ENCODE data around the gene ZBP1. TPM values are rescaled to one million over a fixed set of nuclear protein-coding genes. Genes with fewer than 3 reads are reported as not detected.

Gene ZBP1
- total RNA-seq, 4 donors from 2014 or later: 0.57 to 1.0 (median 0.88) TPM; not detected in 1

DNA sequence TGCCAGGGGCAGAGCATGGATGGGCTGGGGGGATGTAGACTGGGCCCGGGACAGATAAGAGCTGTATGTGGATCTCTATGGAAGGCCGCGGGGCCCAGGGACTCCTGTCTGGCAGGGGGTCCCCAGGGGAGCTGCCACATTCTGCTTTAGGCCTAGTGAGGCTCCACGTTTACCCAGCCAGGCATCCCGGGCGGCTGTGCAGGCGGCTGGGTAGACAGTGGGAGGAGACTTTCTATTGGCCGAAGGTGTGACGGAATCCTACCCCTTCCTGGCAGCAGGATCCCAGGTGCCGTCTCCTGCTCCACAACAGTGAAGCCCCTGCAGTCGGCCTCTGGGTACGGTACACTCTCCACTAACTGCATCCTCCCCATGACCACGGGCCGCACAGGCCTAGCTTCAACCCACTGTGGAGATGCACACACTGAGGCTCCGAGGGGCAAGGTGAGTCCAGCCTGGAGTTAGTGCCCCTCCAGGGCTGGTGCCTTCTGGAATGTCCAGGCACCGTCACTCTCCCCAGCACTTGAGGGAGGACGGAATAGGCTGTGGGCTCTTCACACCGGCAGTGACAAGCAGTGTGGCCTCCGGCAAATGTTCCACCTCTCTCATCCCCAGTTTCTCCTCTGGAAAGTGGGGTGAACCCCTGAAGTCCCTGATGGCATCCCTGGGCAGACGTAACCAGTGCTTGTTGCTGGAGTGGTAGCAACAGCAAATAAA, 36.8 kb upstream of the ZBP1 start:
- TF ChIP-seq, protein P1, sequence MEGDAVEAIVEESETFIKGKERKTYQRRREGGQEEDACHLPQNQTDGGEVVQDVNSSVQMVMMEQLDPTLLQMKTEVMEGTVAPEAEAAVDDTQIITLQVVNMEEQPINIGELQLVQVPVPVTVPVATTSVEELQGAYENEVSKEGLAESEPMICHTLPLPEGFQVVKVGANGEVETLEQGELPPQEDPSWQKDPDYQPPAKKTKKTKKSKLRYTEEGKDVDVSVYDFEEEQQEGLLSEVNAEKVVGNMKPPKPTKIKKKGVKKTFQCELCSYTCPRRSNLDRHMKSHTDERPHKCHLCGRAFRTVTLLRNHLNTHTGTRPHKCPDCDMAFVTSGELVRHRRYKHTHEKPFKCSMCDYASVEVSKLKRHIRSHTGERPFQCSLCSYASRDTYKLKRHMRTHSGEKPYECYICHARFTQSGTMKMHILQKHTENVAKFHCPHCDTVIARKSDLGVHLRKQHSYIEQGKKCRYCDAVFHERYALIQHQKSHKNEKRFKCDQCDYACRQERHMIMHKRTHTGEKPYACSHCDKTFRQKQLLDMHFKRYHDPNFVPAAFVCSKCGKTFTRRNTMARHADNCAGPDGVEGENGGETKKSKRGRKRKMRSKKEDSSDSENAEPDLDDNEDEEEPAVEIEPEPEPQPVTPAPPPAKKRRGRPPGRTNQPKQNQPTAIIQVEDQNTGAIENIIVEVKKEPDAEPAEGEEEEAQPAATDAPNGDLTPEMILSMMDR (IDR thresholded peaks at IDR 0.05; ENCODE audit: low read depth): no peak

DNA sequence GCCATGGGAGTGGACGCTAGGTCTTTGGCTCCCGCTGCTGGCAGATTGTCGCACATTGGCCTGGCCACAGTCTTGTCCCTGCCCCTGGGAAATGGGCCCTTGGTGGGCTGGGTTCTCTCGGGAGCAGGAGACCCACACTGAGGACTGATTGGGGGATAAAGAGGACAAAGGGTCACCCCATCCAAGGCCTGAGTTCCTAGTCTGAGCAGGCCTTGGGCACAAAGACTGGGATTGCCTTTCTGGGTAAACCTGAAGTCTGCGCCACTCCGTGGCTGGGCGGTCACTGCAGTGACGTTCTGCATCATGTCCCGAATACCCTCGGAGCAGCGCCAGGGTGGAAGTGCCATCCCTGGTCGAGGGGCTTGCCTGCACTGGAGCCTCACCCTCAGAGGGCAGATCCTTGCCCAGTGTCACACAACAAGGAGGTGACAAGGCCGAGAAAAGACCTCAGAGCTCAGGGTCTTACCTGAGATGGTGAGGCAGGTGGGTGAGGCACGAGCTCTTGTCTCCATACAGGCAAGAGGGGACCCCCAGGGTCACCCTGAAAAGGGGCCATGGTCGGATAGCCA, 36.1 kb upstream of the ZBP1 start:
- TF ChIP-seq, protein P1 (IDR thresholded peaks at IDR 0.05; ENCODE audit: low read depth): no peak

DNA sequence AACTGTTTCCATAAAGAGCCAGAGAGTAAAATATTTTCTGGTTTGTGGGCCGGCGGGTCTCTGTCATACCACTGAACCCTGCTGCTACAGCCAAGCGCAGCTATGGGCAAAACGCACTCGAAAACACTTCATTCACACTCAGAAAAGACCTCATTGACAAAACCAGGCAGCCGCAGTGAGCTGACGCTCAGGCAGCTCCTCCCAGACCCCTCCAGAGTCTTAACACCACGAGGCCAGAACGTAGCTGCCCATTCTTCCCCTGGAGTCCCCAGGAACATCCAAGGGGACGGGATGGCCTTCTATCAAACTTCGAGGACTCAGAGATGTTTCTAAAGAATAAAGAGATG, 35.6 kb upstream of the ZBP1 start:
- TF ChIP-seq, protein P1 (IDR thresholded peaks at IDR 0.05; ENCODE audit: low read depth): no peak

DNA sequence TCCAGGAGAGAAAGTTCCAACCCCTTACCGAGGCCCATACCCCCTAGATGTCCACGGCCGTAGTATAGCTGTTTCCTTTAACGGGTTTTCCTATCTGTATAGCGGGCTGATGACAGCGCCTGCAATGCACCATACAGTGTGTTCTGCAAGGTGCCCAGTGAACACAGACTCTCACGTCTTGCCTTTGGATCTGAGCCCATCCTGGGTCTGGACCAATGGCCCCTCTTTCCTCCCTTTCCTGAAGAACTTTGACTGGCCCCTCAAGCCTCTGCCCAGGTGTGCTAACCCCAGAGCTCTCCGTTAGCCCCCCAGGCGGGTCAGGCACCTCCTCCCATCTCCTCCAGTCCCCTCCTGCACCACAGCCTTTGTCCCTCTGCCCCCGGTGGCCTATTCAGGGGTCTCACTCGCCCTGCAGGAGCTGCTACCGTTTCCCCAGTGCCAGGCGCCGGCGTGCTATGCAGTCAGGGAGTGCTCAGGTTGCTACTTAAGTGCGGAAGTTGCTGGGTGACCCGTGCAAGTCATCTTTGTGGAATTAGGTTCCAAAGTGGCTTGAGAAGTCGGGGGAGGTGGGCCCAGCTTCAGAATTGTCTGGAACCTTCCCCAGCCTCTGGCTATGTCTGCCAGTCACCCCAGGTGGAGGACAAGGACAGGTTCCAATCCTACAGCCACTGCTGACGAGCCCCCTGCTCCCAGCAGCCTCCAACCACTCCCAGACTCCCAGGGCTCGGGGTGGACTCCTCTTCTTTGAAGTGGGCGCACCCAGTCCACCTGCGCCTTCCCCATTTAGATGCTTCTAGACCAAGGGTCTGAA, 35.0 kb upstream of the ZBP1 start:
- TF ChIP-seq, protein P1 (IDR thresholded peaks at IDR 0.05; ENCODE audit: low read depth): no peak

DNA sequence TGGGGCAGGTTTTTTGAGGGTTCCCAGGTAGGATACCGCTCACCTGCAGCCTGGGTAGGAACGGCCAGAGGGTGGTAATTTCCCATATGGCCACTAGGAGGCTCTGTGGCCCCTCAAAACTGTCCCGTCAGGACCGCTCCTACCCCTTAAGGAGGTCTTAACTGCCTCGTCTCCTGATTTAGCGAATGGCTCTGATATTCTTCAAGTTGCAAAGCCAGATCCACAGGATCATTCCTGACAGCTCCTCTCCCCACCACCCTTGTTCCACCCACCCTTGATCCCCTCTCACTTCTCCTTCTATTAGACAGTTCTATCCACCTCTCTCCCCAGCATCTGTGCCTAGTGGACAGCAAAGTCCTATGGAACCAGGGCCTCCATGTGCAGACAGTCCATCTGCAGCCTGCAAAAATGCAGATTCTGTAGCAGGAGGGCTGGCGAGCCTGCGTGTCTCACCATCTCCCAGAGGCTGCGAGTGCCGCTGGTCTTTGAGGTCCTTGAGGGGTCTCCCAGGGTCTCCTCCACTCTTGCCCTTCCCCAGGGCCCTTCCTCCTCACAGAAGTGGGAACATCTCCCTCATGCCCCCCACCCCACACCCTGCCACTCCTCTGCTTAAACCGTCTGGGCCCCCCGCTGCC, 34.3 kb upstream of the ZBP1 start:
- TF ChIP-seq, protein P1 (IDR thresholded peaks at IDR 0.05; ENCODE audit: low read depth): no peak

DNA sequence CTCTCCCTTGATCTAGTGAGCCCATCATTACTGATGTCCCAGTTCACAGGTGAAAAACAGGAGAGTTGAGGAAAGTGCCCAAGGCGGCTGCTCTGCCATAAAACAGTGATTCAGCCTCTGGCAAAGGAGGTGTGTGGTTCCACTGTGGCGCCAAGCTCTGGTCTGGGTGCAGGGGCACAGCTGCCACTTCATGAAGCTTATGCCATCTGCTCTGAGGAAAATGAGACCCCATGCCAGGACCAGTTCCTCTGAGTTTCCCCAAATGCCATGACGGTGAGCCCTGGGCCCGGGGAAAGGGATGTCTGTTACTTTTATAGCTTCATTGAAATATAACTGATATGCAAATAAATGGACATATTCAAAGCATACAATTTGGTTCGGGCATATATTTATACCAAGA, 33.7 kb upstream of the ZBP1 start:
- TF ChIP-seq, protein P1 (IDR thresholded peaks at IDR 0.05; ENCODE audit: low read depth): no peak

DNA sequence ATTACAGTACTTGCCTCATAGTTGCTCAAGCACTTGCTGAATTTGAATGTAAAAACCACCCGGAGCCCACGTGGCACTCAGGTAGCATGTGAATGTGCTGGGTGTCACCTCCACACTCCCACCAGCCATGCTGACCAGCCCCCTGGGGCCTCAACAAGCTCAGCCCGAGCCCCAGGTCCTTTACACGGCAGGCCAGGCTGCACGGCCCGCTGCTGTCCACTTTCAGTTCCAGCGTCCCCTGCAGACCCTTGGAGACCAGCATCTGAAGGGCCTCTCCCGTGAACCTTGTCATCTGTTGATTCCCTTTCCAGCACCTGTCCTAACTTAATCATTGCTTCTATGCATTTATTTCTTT, 33.3 kb upstream of the ZBP1 start:
- TF ChIP-seq, protein P1 (IDR thresholded peaks at IDR 0.05; ENCODE audit: low read depth): no peak
